ENCODE measurements around the gene TNFSF11. TPM values are rescaled to one million over a fixed set of nuclear protein-coding genes. Genes with fewer than 3 reads are reported as not detected.

TNFSF11 gene
- total and polyA plus RNA-seq, 2 experiments from 2014 or later, result 9.9 TPM

DNA sequence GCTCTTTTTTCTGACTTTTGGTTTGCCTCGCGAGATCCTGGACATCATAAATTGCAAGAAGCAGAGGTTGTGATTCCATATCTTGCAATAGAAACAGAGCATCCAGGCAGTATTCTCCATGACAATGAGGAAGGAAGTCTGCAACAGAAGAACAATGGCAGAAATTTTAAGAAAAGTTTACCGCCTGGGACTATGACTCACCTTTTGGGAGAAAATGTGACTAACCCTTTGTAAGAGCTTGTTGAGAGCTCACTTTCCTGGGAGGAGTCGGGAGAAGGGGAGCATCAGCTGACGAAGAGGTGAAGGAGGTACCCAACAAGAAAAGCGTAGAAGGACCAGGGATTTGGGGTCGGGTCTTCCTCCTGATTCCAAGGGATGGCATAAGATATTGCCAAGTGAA, 34.3 kb upstream of the TNFSF11 start:
- H3K27me3 ChIP-seq (ENCODE audit: insufficient read depth), result no peaks in the 10 kb centered on the region
- Mint-ChIP-seq H3K27me3 (ENCODE audit: insufficient read depth, low read depth, poor library complexity) (peaks cover 8% of the 10 kb centered on the region), H3K4me1 (peaks cover 13% of the 10 kb centered on the region), H3K9me3 (no peaks in the 10 kb centered on the region), H3K36me3 (ENCODE audit: low read depth) (no peaks in the 10 kb centered on the region), H3K27ac (no peak overlapping the region), H3K4me3 (no peak overlapping the region)
- no peaks in the 10 kb centered on the region for H4K20me1 ChIP-seq (replicated peaks; ENCODE audit: insufficient read depth)
- no peaks in the 10 kb centered on the region for H3K36me3 ChIP-seq (ENCODE audit: insufficient read depth)
- H3F3A ChIP-seq (replicated peaks; ENCODE audit: low read depth), result no peaks in the 10 kb centered on the region
- no peak overlapping the region for H3K4me2 ChIP-seq
- H3K4me1 ChIP-seq (ENCODE audit: insufficient read depth), result peaks cover 14% of the 10 kb centered on the region
- ATAC-seq, result no peak
- H3K79me2 ChIP-seq (replicated peaks; ENCODE audit: insufficient read depth), result no peaks in the 10 kb centered on the region
- TF ChIP-seq, protein P1, sequence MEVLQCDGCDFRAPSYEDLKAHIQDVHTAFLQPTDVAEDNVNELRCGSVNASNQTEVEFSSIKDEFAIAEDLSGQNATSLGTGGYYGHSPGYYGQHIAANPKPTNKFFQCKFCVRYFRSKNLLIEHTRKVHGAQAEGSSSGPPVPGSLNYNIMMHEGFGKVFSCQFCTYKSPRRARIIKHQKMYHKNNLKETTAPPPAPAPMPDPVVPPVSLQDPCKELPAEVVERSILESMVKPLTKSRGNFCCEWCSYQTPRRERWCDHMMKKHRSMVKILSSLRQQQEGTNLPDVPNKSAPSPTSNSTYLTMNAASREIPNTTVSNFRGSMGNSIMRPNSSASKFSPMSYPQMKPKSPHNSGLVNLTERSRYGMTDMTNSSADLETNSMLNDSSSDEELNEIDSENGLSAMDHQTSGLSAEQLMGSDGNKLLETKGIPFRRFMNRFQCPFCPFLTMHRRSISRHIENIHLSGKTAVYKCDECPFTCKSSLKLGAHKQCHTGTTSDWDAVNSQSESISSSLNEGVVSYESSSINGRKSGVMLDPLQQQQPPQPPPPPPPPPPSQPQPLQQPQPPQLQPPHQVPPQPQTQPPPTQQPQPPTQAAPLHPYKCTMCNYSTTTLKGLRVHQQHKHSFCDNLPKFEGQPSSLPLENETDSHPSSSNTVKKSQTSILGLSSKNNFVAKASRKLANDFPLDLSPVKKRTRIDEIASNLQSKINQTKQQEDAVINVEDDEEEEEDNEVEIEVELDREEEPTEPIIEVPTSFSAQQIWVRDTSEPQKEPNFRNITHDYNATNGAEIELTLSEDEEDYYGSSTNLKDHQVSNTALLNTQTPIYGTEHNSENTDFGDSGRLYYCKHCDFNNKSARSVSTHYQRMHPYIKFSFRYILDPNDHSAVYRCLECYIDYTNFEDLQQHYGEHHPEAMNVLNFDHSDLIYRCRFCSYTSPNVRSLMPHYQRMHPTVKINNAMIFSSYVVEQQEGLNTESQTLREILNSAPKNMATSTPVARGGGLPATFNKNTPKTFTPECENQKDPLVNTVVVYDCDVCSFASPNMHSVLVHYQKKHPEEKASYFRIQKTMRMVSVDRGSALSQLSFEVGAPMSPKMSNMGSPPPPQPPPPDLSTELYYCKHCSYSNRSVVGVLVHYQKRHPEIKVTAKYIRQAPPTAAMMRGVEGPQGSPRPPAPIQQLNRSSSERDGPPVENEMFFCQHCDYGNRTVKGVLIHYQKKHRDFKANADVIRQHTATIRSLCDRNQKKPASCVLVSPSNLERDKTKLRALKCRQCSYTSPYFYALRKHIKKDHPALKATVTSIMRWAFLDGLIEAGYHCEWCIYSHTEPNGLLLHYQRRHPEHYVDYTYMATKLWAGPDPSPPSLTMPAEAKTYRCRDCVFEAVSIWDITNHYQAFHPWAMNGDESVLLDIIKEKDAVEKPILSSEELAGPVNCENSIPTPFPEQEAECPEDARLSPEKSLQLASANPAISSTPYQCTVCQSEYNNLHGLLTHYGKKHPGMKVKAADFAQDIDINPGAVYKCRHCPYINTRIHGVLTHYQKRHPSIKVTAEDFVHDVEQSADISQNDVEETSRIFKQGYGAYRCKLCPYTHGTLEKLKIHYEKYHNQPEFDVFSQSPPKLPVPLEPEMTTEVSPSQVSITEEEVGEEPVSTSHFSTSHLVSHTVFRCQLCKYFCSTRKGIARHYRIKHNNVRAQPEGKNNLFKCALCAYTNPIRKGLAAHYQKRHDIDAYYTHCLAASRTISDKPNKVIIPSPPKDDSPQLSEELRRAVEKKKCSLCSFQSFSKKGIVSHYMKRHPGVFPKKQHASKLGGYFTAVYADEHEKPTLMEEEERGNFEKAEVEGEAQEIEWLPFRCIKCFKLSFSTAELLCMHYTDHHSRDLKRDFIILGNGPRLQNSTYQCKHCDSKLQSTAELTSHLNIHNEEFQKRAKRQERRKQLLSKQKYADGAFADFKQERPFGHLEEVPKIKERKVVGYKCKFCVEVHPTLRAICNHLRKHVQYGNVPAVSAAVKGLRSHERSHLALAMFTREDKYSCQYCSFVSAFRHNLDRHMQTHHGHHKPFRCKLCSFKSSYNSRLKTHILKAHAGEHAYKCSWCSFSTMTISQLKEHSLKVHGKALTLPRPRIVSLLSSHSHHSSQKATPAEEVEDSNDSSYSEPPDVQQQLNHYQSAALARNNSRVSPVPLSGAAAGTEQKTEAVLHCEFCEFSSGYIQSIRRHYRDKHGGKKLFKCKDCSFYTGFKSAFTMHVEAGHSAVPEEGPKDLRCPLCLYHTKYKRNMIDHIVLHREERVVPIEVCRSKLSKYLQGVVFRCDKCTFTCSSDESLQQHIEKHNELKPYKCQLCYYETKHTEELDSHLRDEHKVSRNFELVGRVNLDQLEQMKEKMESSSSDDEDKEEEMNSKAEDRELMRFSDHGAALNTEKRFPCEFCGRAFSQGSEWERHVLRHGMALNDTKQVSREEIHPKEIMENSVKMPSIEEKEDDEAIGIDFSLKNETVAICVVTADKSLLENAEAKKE (CRISPR knock-in tag; IDR thresholded peaks at IDR 0.05), result no peak
- TF ChIP-seq, protein P2, sequence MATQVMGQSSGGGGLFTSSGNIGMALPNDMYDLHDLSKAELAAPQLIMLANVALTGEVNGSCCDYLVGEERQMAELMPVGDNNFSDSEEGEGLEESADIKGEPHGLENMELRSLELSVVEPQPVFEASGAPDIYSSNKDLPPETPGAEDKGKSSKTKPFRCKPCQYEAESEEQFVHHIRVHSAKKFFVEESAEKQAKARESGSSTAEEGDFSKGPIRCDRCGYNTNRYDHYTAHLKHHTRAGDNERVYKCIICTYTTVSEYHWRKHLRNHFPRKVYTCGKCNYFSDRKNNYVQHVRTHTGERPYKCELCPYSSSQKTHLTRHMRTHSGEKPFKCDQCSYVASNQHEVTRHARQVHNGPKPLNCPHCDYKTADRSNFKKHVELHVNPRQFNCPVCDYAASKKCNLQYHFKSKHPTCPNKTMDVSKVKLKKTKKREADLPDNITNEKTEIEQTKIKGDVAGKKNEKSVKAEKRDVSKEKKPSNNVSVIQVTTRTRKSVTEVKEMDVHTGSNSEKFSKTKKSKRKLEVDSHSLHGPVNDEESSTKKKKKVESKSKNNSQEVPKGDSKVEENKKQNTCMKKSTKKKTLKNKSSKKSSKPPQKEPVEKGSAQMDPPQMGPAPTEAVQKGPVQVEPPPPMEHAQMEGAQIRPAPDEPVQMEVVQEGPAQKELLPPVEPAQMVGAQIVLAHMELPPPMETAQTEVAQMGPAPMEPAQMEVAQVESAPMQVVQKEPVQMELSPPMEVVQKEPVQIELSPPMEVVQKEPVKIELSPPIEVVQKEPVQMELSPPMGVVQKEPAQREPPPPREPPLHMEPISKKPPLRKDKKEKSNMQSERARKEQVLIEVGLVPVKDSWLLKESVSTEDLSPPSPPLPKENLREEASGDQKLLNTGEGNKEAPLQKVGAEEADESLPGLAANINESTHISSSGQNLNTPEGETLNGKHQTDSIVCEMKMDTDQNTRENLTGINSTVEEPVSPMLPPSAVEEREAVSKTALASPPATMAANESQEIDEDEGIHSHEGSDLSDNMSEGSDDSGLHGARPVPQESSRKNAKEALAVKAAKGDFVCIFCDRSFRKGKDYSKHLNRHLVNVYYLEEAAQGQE (IDR thresholded peaks at IDR 0.05; ENCODE audit: unreplicated experiment), result no peak
- TF ChIP-seq, protein P3, sequence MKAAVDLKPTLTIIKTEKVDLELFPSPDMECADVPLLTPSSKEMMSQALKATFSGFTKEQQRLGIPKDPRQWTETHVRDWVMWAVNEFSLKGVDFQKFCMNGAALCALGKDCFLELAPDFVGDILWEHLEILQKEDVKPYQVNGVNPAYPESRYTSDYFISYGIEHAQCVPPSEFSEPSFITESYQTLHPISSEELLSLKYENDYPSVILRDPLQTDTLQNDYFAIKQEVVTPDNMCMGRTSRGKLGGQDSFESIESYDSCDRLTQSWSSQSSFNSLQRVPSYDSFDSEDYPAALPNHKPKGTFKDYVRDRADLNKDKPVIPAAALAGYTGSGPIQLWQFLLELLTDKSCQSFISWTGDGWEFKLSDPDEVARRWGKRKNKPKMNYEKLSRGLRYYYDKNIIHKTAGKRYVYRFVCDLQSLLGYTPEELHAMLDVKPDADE (IDR thresholded peaks at IDR 0.05), result no peak
- no peak for TF ChIP-seq POLR2AphosphoS5 (IDR thresholded peaks at IDR 0.05; ENCODE audit: low read depth)
- TF ChIP-seq CREB1 (CRISPR knock-in tag; IDR thresholded peaks at IDR 0.05; ENCODE audit: low read depth), result no peak
- TF ChIP-seq EZH2 (IDR thresholded peaks at IDR 0.05; ENCODE audit: low read depth, unreplicated experiment), result no peak
- no peak for TF ChIP-seq STAT1 (IDR thresholded peaks at IDR 0.05; ENCODE audit: unreplicated experiment)
- no peak for TF ChIP-seq EZH2phosphoT487 (IDR thresholded peaks at IDR 0.05; ENCODE audit: unreplicated experiment)
- TF ChIP-seq NANOG (IDR thresholded peaks at IDR 0.05; ENCODE audit: borderline replicate concordance), result no peak
- TF ChIP-seq, protein P4, sequence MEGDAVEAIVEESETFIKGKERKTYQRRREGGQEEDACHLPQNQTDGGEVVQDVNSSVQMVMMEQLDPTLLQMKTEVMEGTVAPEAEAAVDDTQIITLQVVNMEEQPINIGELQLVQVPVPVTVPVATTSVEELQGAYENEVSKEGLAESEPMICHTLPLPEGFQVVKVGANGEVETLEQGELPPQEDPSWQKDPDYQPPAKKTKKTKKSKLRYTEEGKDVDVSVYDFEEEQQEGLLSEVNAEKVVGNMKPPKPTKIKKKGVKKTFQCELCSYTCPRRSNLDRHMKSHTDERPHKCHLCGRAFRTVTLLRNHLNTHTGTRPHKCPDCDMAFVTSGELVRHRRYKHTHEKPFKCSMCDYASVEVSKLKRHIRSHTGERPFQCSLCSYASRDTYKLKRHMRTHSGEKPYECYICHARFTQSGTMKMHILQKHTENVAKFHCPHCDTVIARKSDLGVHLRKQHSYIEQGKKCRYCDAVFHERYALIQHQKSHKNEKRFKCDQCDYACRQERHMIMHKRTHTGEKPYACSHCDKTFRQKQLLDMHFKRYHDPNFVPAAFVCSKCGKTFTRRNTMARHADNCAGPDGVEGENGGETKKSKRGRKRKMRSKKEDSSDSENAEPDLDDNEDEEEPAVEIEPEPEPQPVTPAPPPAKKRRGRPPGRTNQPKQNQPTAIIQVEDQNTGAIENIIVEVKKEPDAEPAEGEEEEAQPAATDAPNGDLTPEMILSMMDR (conservative IDR thresholded peaks at IDR 0.05; ENCODE audit: low read depth in 2 of 2), result no peak
- no peak for TF ChIP-seq ZNF331 (CRISPR knock-in tag; IDR thresholded peaks at IDR 0.05; ENCODE audit: low read depth)
- TF ChIP-seq ZNF114 (CRISPR knock-in tag; IDR thresholded peaks at IDR 0.05), result no peak
- no peak for TF ChIP-seq JUNB (IDR thresholded peaks at IDR 0.05; ENCODE audit: unreplicated experiment)
- H3K4me3 ChIP-seq, result no peak overlapping the region
- peaks cover 25% of the 10 kb centered on the region for H3K9me2 ChIP-seq (ENCODE audit: insufficient read depth)
- peak; percentile 38 for DNase-seq (ENCODE audit: low spot score)
- no peak overlapping the region for H3K27ac ChIP-seq (ENCODE audit: low read depth)
- H2AFZ ChIP-seq, result peak overlapping the region; percentile 0
